ENCODE measurements around the gene PRKCB.

DNA sequence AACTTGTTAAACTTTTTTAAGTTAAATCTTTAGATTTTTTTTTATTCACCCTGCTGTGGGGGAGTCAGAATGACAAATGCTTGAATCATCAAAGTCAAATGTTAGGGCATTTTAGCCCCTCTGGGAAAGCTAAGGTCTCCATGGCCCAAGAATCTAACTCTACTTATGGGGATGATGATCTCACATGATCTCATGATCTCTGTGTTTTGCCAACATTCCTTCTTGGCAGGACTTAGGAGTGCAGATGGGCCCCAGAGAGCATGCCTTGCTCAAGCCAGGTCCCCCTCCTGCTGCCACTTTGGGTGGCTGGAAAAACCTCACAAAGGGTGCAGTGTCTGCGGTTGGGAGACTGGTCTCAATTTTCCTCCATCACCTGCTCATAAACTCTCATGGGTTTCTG, 108.6 kb downstream of the PRKCB start:
- no peak for TF ChIP-seq CTCF (IDR thresholded peaks at IDR 0.05; ENCODE audit: low read depth, low read length)
- TF ChIP-seq EZH2phosphoT487 (IDR thresholded peaks at IDR 0.05; ENCODE audit: low read depth): no peak

All from OCI-LY3 (cell line).